PC-9 (cell line): ENCODE data around the gene PITX2.

Experiments
- EZH2 ChIP-seq: fragments of 200-600 bp; sonication (generic); IDR thresholded peaks from 2 replicates; pipeline ENCODE4 v1.8.0; 2017; ENCODE audit warnings: antibody characterized with exemption, low read depth
- TF ChIP-seq, protein P1 (sequence below): fragments of 200-600 bp; sonication (generic); conservative IDR thresholded peaks from 2 replicates; pipeline ENCODE4 v1.6.1; 2017; ENCODE audit warnings: mixed run types, antibody characterized with exemption, mild to moderate bottlenecking, moderate library complexity

GRCh38 chr4:110605077-110605476, 17.8 kb downstream of the PITX2 start:
- TF ChIP-seq, protein P1, sequence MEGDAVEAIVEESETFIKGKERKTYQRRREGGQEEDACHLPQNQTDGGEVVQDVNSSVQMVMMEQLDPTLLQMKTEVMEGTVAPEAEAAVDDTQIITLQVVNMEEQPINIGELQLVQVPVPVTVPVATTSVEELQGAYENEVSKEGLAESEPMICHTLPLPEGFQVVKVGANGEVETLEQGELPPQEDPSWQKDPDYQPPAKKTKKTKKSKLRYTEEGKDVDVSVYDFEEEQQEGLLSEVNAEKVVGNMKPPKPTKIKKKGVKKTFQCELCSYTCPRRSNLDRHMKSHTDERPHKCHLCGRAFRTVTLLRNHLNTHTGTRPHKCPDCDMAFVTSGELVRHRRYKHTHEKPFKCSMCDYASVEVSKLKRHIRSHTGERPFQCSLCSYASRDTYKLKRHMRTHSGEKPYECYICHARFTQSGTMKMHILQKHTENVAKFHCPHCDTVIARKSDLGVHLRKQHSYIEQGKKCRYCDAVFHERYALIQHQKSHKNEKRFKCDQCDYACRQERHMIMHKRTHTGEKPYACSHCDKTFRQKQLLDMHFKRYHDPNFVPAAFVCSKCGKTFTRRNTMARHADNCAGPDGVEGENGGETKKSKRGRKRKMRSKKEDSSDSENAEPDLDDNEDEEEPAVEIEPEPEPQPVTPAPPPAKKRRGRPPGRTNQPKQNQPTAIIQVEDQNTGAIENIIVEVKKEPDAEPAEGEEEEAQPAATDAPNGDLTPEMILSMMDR, result no peak
- TF ChIP-seq EZH2, result no peak
